ENCODE results near the gene PTPN3. TPM values are rescaled to one million over a fixed set of nuclear protein-coding genes. Genes with fewer than 3 reads are reported as not detected.

PTPN3 gene
- total RNA-seq, 3 donors from 2014 or later (not counting 1 experiment from before 2014, with no cell fraction given) = not detected

DNA sequence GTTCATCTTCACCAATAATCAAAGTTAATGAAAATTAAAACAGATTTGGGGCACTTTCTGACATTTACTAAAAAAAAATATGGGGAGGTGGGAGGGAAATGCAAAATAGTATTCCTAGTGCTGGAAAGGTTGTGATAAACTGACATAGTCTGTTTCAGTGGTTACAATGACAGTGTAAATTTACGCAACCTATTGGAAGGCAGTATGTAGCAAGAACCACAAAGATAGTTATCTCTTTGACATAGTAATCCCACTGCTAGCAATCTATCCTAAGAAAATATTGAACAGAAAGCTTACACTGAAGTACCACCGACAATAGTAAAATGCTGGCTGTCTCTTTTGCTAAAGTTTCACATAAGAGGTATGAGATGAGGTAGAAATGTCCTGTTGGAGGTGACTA, 162.2 kb downstream of the PTPN3 start:
- intact Hi-C loops (cut with micrococcal nuclease) = no loop called here

DNA sequence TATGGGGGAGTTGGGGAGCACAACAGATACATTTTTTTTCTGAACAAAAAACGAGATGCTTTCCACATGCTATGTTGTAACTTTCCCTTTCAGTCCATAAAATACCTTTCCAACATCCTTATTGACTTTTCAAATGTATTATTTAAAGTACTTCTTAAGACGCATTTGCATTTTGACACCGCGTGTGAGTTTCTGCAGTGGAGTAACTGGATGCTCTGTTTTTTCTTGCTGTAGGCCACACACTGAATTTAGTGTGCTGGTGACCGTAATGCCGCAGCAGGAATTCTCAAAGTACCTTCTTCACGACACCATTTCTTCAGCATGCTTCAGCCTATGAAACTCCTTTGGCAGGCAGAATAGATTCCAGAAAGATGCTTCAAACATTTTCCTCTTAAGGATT, 163.0 kb downstream of the PTPN3 start:
- Histone ChIP-seq H3K27me3 (ENCODE audit: control insufficient read depth, insufficient read depth, low read length) (no peaks in the 10 kb centered on the region), H3K36me3 (ENCODE audit: control insufficient read depth, insufficient read depth, low read length) (no peaks in the 10 kb centered on the region), H3K9me3 (ENCODE audit: control insufficient read depth, insufficient read depth, low read length) (no peaks in the 10 kb centered on the region), H3K27ac (ENCODE audit: low read length) (no peak overlapping the region), H3K4me3 (ENCODE audit: low read length) (no peak overlapping the region), H3K4me1 (ENCODE audit: control insufficient read depth, insufficient read depth, low read length) (no peaks in the 10 kb centered on the region)
- TF ChIP-seq, protein P1, sequence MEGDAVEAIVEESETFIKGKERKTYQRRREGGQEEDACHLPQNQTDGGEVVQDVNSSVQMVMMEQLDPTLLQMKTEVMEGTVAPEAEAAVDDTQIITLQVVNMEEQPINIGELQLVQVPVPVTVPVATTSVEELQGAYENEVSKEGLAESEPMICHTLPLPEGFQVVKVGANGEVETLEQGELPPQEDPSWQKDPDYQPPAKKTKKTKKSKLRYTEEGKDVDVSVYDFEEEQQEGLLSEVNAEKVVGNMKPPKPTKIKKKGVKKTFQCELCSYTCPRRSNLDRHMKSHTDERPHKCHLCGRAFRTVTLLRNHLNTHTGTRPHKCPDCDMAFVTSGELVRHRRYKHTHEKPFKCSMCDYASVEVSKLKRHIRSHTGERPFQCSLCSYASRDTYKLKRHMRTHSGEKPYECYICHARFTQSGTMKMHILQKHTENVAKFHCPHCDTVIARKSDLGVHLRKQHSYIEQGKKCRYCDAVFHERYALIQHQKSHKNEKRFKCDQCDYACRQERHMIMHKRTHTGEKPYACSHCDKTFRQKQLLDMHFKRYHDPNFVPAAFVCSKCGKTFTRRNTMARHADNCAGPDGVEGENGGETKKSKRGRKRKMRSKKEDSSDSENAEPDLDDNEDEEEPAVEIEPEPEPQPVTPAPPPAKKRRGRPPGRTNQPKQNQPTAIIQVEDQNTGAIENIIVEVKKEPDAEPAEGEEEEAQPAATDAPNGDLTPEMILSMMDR (IDR thresholded peaks at IDR 0.05) = no peak
- no peaks in the 10 kb centered on the region for H3K4me1 Mint-ChIP-seq
- H3K27ac Mint-ChIP-seq = no peak overlapping the region
- no peaks in the 10 kb centered on the region for H3K9me3 Mint-ChIP-seq
- ATAC-seq (no peak), DNase-seq (no peak)
- peaks cover 0 to 10% of the 10 kb centered on the region in 2 donors for H3K27me3 Mint-ChIP-seq (ENCODE audit: low read depth in 2 of 2)
- no peak overlapping the region for H3K4me3 Mint-ChIP-seq
- intact Hi-C loops (cut with micrococcal nuclease) = no loop called here
- 79% methylated on average over 7 of the region's 7 CpGs for WGBS (ENCODE audit: insufficient coverage)
- no peaks in the 10 kb centered on the region for H3K36me3 Mint-ChIP-seq

More for the DNA sequence above, 162.2 kb downstream of the PTPN3 start:
- ATAC-seq = no peak
- H3K36me3 ChIP-seq (ENCODE audit: control insufficient read depth, insufficient read depth, low read length) = no peaks in the 10 kb centered on the region
- H3K27ac ChIP-seq (ENCODE audit: low read length) = no peak overlapping the region
- no peak overlapping the region for H3K27ac Mint-ChIP-seq
- TF ChIP-seq, protein P1 (IDR thresholded peaks at IDR 0.05) = no peak
- H3K4me3 Mint-ChIP-seq = no peak overlapping the region
- H3K4me1 ChIP-seq (ENCODE audit: control insufficient read depth, insufficient read depth, low read length) = no peaks in the 10 kb centered on the region
- no peak for DNase-seq
- 71% methylated on average over 2 of the region's 2 CpGs for WGBS (ENCODE audit: insufficient coverage)
- no peaks in the 10 kb centered on the region for H3K36me3 Mint-ChIP-seq
- no peaks in the 10 kb centered on the region for H3K4me1 Mint-ChIP-seq
- H3K9me3 Mint-ChIP-seq = no peaks in the 10 kb centered on the region
- H3K27me3 ChIP-seq (ENCODE audit: control insufficient read depth, insufficient read depth, low read length) = no peaks in the 10 kb centered on the region
- H3K27me3 Mint-ChIP-seq (ENCODE audit: low read depth in 2 of 2) = peaks cover 0 to 10% of the 10 kb centered on the region in 2 donors
- H3K4me3 ChIP-seq (ENCODE audit: low read length) = no peak overlapping the region
- H3K9me3 ChIP-seq (ENCODE audit: control insufficient read depth, insufficient read depth, low read length) = no peaks in the 10 kb centered on the region

DNA sequence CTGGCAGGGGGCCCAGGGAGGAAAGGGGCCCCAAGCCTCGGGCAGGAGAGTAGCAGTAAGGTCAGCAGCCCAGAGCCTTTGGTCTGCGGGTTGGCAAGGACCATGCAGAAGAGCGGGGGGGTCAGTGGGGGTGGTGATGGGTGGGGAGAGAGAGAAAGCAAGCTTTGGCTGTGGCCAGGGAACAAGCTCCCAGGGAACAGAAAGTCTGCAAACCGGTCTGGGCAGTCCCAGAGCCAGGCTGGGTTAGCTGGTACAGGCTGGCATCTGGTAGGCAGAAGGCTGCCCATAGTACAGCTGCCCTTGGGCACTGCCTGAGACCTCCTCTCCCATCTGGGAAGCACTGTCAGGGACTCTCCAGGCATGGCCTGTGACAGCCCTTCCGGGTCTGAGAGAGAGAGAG, 166.8 kb downstream of the PTPN3 start:
- Mint-ChIP-seq H3K27me3 (ENCODE audit: low read depth in 2 of 2) (peaks cover 7 to 27% of the 10 kb centered on the region in 2 donors), H3K4me3 (no peak overlapping the region), H3K4me1 (no peaks in the 10 kb centered on the region), H3K36me3 (no peaks in the 10 kb centered on the region), H3K9me3 (no peaks in the 10 kb centered on the region), H3K27ac (no peak overlapping the region)
- intact Hi-C loops (cut with micrococcal nuclease) = no loop called here
- H3K9me3 ChIP-seq (ENCODE audit: control insufficient read depth, insufficient read depth, low read length) = no peaks in the 10 kb centered on the region
- TF ChIP-seq, protein P1 (IDR thresholded peaks at IDR 0.05) = no peak
- 74% methylated on average over 5 of the region's 5 CpGs for WGBS (ENCODE audit: insufficient coverage)
- no peak overlapping the region for H3K4me3 ChIP-seq (ENCODE audit: low read length)
- no peaks in the 10 kb centered on the region for H3K27me3 ChIP-seq (ENCODE audit: control insufficient read depth, insufficient read depth, low read length)
- no peaks in the 10 kb centered on the region for H3K36me3 ChIP-seq (ENCODE audit: control insufficient read depth, insufficient read depth, low read length)
- DNase-seq (no peak), ATAC-seq (no peak)
- no peaks in the 10 kb centered on the region for H3K4me1 ChIP-seq (ENCODE audit: control insufficient read depth, insufficient read depth, low read length)
- no peak overlapping the region for H3K27ac ChIP-seq (ENCODE audit: low read length)

DNA sequence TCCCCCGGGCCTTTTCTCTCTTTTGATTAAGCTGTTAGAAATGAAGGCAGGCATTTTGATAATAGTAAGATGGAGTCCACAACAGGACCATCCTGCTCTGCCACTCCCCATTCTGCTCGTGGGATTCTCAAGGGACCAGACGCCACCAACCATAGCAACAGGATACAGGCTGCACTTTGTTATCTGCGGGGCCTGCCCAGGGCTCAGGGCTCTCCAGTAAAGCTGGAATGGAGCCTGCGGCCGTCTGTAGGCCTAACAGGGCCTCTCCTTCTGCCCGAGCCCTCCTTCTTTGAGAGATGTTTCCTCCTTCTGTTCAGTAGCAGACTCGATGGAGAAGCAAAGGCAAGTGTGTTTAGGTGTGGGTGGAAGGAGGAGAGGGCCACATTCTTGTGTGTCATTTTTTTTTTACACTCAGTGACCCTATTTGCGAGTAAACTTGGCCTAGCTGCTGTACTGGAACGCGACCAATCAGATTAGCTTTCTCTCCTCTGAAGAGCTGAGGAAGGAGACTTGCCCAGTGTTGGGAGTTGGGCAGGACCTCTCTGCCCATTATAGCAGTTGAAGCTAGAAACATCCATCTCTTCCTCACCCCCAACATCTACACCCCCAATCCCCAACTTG, 168.4 kb downstream of the PTPN3 start:
- Mint-ChIP-seq H3K36me3 (no peaks in the 10 kb centered on the region), H3K4me3 (no peak overlapping the region), H3K27ac (no peak overlapping the region), H3K9me3 (no peaks in the 10 kb centered on the region), H3K4me1 (no peaks in the 10 kb centered on the region), H3K27me3 (ENCODE audit: low read depth in 2 of 2) (peaks cover 7 to 41% of the 10 kb centered on the region in 2 donors)
- H3K27me3 ChIP-seq (ENCODE audit: control insufficient read depth, insufficient read depth, low read length) = no peaks in the 10 kb centered on the region
- no peak overlapping the region for H3K27ac ChIP-seq (ENCODE audit: low read length)
- H3K9me3 ChIP-seq (ENCODE audit: control insufficient read depth, insufficient read depth, low read length) = no peaks in the 10 kb centered on the region
- H3K4me1 ChIP-seq (ENCODE audit: control insufficient read depth, insufficient read depth, low read length) = no peaks in the 10 kb centered on the region
- TF ChIP-seq, protein P1 (IDR thresholded peaks at IDR 0.05) = no peak
- intact Hi-C loops (cut with micrococcal nuclease) = no loop called here
- no peaks in the 10 kb centered on the region for H3K36me3 ChIP-seq (ENCODE audit: control insufficient read depth, insufficient read depth, low read length)
- H3K4me3 ChIP-seq (ENCODE audit: low read length) = no peak overlapping the region
- DNase-seq (no peak), ATAC-seq (no peak)
- WGBS (ENCODE audit: insufficient coverage) = 82% methylated on average over 9 of the region's 11 CpGs

Data from natural killer cell (primary cell).